GM18907 (cell line): ENCODE data around the gene PODN.

Experiments used
- ATAC-seq: cut with Tn5 transposase; IDR thresholded peaks from one replicate; pipeline ENCODE4 v1.9.1; 2021; ENCODE audit warnings: mild to moderate bottlenecking, moderate library complexity; ENCODE audit not compliant: unreplicated experiment

PODN gene

GRCh38 chr1:53049574-53049967, 12.4 kb upstream of the PODN start:
- ATAC-seq: no peak

GRCh38 chr1:53050310-53050709, 11.7 kb upstream of the PODN start:
- ATAC-seq: no peak

GRCh38 chr1:53051676-53052075, 10.3 kb upstream of the PODN start:
- no peak for ATAC-seq

GRCh38 chr1:53057127-53057526, 4.9 kb upstream of the PODN start:
- no peak for ATAC-seq

- ATAC-seq: no peak
These were observed 1.4 kb upstream of the PODN start for GRCh38 chr1:53060579-53060978.

GRCh38 chr1:53061123-53061858, 722 bp upstream of the PODN start:
- ATAC-seq: no peak

GRCh38 chr1:53062708-53063591, 937 bp downstream of the PODN start:
- ATAC-seq: no peak

- ATAC-seq: no peak
These were observed 1.9 kb downstream of the PODN start for GRCh38 chr1:53063744-53064515.

- no peak for ATAC-seq
These were observed 3.4 kb downstream of the PODN start for GRCh38 chr1:53065391-53065790.

GRCh38 chr1:53066488-53066887, 4.5 kb downstream of the PODN start:
- ATAC-seq: no peak

GRCh38 chr1:53066891-53067738, 5.1 kb downstream of the PODN start:
- no peak for ATAC-seq

GRCh38 chr1:53067886-53068285, 5.9 kb downstream of the PODN start:
- no peak for ATAC-seq

GRCh38 chr1:53068314-53069099, 6.5 kb downstream of the PODN start:
- ATAC-seq: no peak

- ATAC-seq: no peak
These were observed 7.3 kb downstream of the PODN start for GRCh38 chr1:53069265-53069662.

GRCh38 chr1:53069663-53070327, 7.8 kb downstream of the PODN start:
- no peak for ATAC-seq

- no peak for ATAC-seq
These were observed 8.6 kb downstream of the PODN start for GRCh38 chr1:53070621-53071020.

- ATAC-seq: no peak
These were observed 9.3 kb downstream of the PODN start for GRCh38 chr1:53071167-53071865.

- ATAC-seq: no peak
These were observed 9.9 kb downstream of the PODN start for GRCh38 chr1:53071915-53072314.

GRCh38 chr1:53073287-53073686, 11.3 kb downstream of the PODN start:
- no peak for ATAC-seq
